Tongue (tissue), 2 donors: ENCODE measurements around the gene ARHGEF40. TPM values are rescaled to one million over a fixed set of nuclear protein-coding genes. Genes with fewer than 3 reads are reported as not detected.

Experiments used
- DNase-seq: peaks from one replicate; pipeline ENCODE4 v3.0.0-alpha.2; 2015
- total RNA-seq: library from RNA; depleted of rRNA; stranded (reverse); fragments of >200 nt; gene quantifications from one replicate; pipeline ENCODE4 v1.2.3, GENCODE V29; 2014

The ARHGEF40 gene
- total RNA-seq, 1 donor from 2014 or later, result 79.2 TPM

GRCh38 chr14:21083565-21084325, 13.6 kb downstream of the ARHGEF40 start:
- no peak for DNase-seq

- DNase-seq, result no peak
Measured at GRCh38 chr14:21084396-21084795, 14.3 kb downstream of the ARHGEF40 start.

- DNase-seq, result no peak
Measured at GRCh38 chr14:21084998-21085853, 15.1 kb downstream of the ARHGEF40 start.

GRCh38 chr14:21086908-21087293, 16.8 kb downstream of the ARHGEF40 start:
- DNase-seq, result no peak

- peak; percentile 71 for DNase-seq
Measured at GRCh38 chr14:21087294-21088091, 17.4 kb downstream of the ARHGEF40 start.

GRCh38 chr14:21088687-21089086, 18.6 kb downstream of the ARHGEF40 start:
- no peak for DNase-seq

GRCh38 chr14:21089271-21089670, 19.2 kb downstream of the ARHGEF40 start:
- no peak for DNase-seq

- no peak for DNase-seq
Measured at GRCh38 chr14:21089877-21090193, 19.7 kb downstream of the ARHGEF40 start.

- no peak for DNase-seq
Measured at GRCh38 chr14:21090194-21090939, 20.3 kb downstream of the ARHGEF40 start.

GRCh38 chr14:21090940-21091663, 21.0 kb downstream of the ARHGEF40 start:
- no peak for DNase-seq

GRCh38 chr14:21091821-21092272, 21.7 kb downstream of the ARHGEF40 start:
- DNase-seq, result no peak

GRCh38 chr14:21092273-21093011, 22.3 kb downstream of the ARHGEF40 start:
- peak; percentile 87 for DNase-seq

- no peak for DNase-seq
Measured at GRCh38 chr14:21093018-21093417, 22.9 kb downstream of the ARHGEF40 start.

GRCh38 chr14:21093769-21094681, 23.9 kb downstream of the ARHGEF40 start:
- DNase-seq, result peak; percentile 84

- no peak for DNase-seq
Measured at GRCh38 chr14:21095430-21096205, 25.5 kb downstream of the ARHGEF40 start.

- DNase-seq, result no peak
Measured at GRCh38 chr14:21096438-21096837, 26.3 kb downstream of the ARHGEF40 start.

- DNase-seq, result no peak
Measured at GRCh38 chr14:21096978-21097635, 27.0 kb downstream of the ARHGEF40 start.

- peak; percentile 50 for DNase-seq
Measured at GRCh38 chr14:21097636-21098075, 27.6 kb downstream of the ARHGEF40 start.
